ENCODE results near the gene TRIM25. TPM values are rescaled to one million over a fixed set of nuclear protein-coding genes. Genes with fewer than 3 reads are reported as not detected.

Gene TRIM25
- total and polyA plus RNA-seq, 2 donors (not counting 1 experiment from before 2014, with no cell fraction given): 53.3 to 53.9 TPM

GRCh38 chr17:56880133-56880532 is 33.7 kb downstream of the TRIM25 start:
- Histone ChIP-seq H3K79me2 (ENCODE audit: control insufficient read depth, insufficient read depth, low read length) (no peaks in the 10 kb centered on the region), H3K4me3 (replicated peaks in 1 of 4; ENCODE audit: control extremely low read depth in 1 of 4, insufficient read depth in 1 of 4, low read depth in 3 of 4, low read length in 4 of 4) (no peak overlapping the region), H3K4me2 (ENCODE audit: extremely low read depth, insufficient read depth, low read length) (no peak overlapping the region), H3K4me1 (ENCODE audit: control insufficient read depth, extremely low read depth, insufficient read depth, low read length) (no peaks in the 10 kb centered on the region), H3K27ac (ENCODE audit: insufficient read depth, low read length) (no peak overlapping the region), H3K9ac (ENCODE audit: insufficient read depth, low read length) (no peak overlapping the region), H2AFZ (ENCODE audit: low read length) (no peak overlapping the region), H3K36me3 (ENCODE audit: control insufficient read depth, insufficient read depth, low read length) (no peaks in the 10 kb centered on the region), H3K27me3 (ENCODE audit: control insufficient read depth, insufficient read depth, low read length) (no peaks in the 10 kb centered on the region), H3K9me3 (ENCODE audit: control insufficient read depth, insufficient read depth, low read depth, low read length) (no peaks in the 10 kb centered on the region), H4K20me1 (ENCODE audit: control insufficient read depth, extremely low read depth, insufficient read depth, low read length) (no peaks in the 10 kb centered on the region)
- DNase-seq (ENCODE audit: low read depth in 2 of 2): no peak
- TF ChIP-seq CTCF (conservative IDR thresholded peaks at IDR 0.05 in 1 of 2, IDR thresholded peaks at IDR 0.05 in 1 of 2; ENCODE audit: low read depth in 1 of 2, low read length in 2 of 2): no peak
- TF ChIP-seq EZH2 (IDR thresholded peaks at IDR 0.05; ENCODE audit: low read length, missing control alignments): no peak

- no peak for DNase-seq (ENCODE audit: low read depth in 2 of 2)
- Histone ChIP-seq H3K4me3 (replicated peaks in 1 of 4; ENCODE audit: control extremely low read depth in 1 of 4, insufficient read depth in 1 of 4, low read depth in 3 of 4, low read length in 4 of 4) (no peak overlapping the region), H3K79me2 (ENCODE audit: control insufficient read depth, insufficient read depth, low read length) (no peaks in the 10 kb centered on the region), H3K4me2 (ENCODE audit: extremely low read depth, insufficient read depth, low read length) (no peak overlapping the region), H3K4me1 (ENCODE audit: control insufficient read depth, extremely low read depth, insufficient read depth, low read length) (no peaks in the 10 kb centered on the region), H3K27me3 (ENCODE audit: control insufficient read depth, insufficient read depth, low read length) (no peaks in the 10 kb centered on the region), H3K36me3 (ENCODE audit: control insufficient read depth, insufficient read depth, low read length) (no peaks in the 10 kb centered on the region), H4K20me1 (ENCODE audit: control insufficient read depth, extremely low read depth, insufficient read depth, low read length) (no peaks in the 10 kb centered on the region), H3K27ac (ENCODE audit: insufficient read depth, low read length) (no peak overlapping the region), H2AFZ (ENCODE audit: low read length) (no peak overlapping the region), H3K9me3 (ENCODE audit: control insufficient read depth, insufficient read depth, low read depth, low read length) (no peaks in the 10 kb centered on the region), H3K9ac (ENCODE audit: insufficient read depth, low read length) (no peak overlapping the region)
- TF ChIP-seq CTCF (conservative IDR thresholded peaks at IDR 0.05 in 1 of 2, IDR thresholded peaks at IDR 0.05 in 1 of 2; ENCODE audit: low read depth in 1 of 2, low read length in 2 of 2): no peak
- TF ChIP-seq EZH2 (IDR thresholded peaks at IDR 0.05; ENCODE audit: low read length, missing control alignments): no peak
These were observed 34.6 kb downstream of the TRIM25 start for GRCh38 chr17:56879280-56879679.

- Histone ChIP-seq H3K9ac (ENCODE audit: insufficient read depth, low read length) (no peak overlapping the region), H3K4me2 (ENCODE audit: extremely low read depth, insufficient read depth, low read length) (no peak overlapping the region), H3K27me3 (ENCODE audit: control insufficient read depth, insufficient read depth, low read length) (no peaks in the 10 kb centered on the region), H3K36me3 (ENCODE audit: control insufficient read depth, insufficient read depth, low read length) (no peaks in the 10 kb centered on the region), H3K4me1 (ENCODE audit: control insufficient read depth, extremely low read depth, insufficient read depth, low read length) (no peaks in the 10 kb centered on the region), H4K20me1 (ENCODE audit: control insufficient read depth, extremely low read depth, insufficient read depth, low read length) (no peaks in the 10 kb centered on the region), H3K79me2 (ENCODE audit: control insufficient read depth, insufficient read depth, low read length) (no peaks in the 10 kb centered on the region), H2AFZ (ENCODE audit: low read length) (no peak overlapping the region), H3K27ac (ENCODE audit: insufficient read depth, low read length) (no peak overlapping the region), H3K4me3 (replicated peaks in 1 of 4; ENCODE audit: control extremely low read depth in 1 of 4, insufficient read depth in 1 of 4, low read depth in 3 of 4, low read length in 4 of 4) (no peak overlapping the region), H3K9me3 (ENCODE audit: control insufficient read depth, insufficient read depth, low read depth, low read length) (no peaks in the 10 kb centered on the region)
- no peak for DNase-seq (ENCODE audit: low read depth in 2 of 2)
- TF ChIP-seq EZH2 (IDR thresholded peaks at IDR 0.05; ENCODE audit: low read length, missing control alignments) (no peak), CTCF (conservative IDR thresholded peaks at IDR 0.05 in 1 of 2, IDR thresholded peaks at IDR 0.05 in 1 of 2; ENCODE audit: low read depth in 1 of 2, low read length in 2 of 2) (no peak)
These were observed 37.1 kb downstream of the TRIM25 start for GRCh38 chr17:56876766-56877179.

Data from fibroblast of lung (primary cell).